Activated T-cell treated with anti-CD3 and anti-CD28 coated beads, Interleukin-2, amount 50 U/mL, for 72 hours (primary cell): ENCODE data around the gene MPEG1. TPM values are rescaled to one million over a fixed set of nuclear protein-coding genes. Genes with fewer than 3 reads are reported as not detected.

ENCODE experiments used
- ATAC-seq, 2 donors: fragments of 150-1000 bp; cut with Tn5 transposase; replicated peaks in 1 of 2; 2 replicates each; pipeline ENCODE4 v1.10.0; 2021; ENCODE audit warnings: moderate library complexity in 2 of 2, mild to moderate bottlenecking in 1 of 2
- DNase-seq, 2 donors: peaks; one replicate each; pipeline ENCODE4 v3.0.0; 2021 to 2022; ENCODE audit warnings: mixed read lengths in 1 of 2
- H3K27ac Mint-ChIP-seq: one replicate; pipeline ENCODE4 v1.8.0; 2022; ENCODE audit warnings: mild to moderate bottlenecking, moderate library complexity, mixed read lengths
- H3K27me3 Mint-ChIP-seq: one replicate; pipeline ENCODE4 v1.8.0; 2022; ENCODE audit warnings: low read depth, mixed read lengths
- H3K36me3 Mint-ChIP-seq, 2 donors: one replicate each; pipeline ENCODE4 v1.8.0; 2022; ENCODE audit warnings: mixed read lengths in 2 of 2, mild to moderate bottlenecking in 1 of 2; ENCODE audit not compliant: insufficient read depth in 2 of 2
- H3K4me1 Mint-ChIP-seq: one replicate; pipeline ENCODE4 v1.8.0; 2022; ENCODE audit warnings: low read depth, mixed read lengths
- H3K4me3 Mint-ChIP-seq, 2 donors: one replicate each; pipeline ENCODE4 v1.8.0; 2022; ENCODE audit warnings: mild to moderate bottlenecking in 2 of 2, mixed read lengths in 2 of 2, moderate library complexity in 2 of 2
- H3K9me3 Mint-ChIP-seq, 2 donors: one replicate each; pipeline ENCODE4 v1.8.0; 2022; ENCODE audit warnings: mixed read lengths in 2 of 2
- total RNA-seq, 2 donors: library from RNA; stranded (reverse); gene quantifications; one replicate each; pipeline ENCODE4 v1.2.3, GENCODE V29; 2022

Gene MPEG1
- total RNA-seq, 2 donors from 2014 or later = 0.05 TPM; not detected in 1

DNA sequence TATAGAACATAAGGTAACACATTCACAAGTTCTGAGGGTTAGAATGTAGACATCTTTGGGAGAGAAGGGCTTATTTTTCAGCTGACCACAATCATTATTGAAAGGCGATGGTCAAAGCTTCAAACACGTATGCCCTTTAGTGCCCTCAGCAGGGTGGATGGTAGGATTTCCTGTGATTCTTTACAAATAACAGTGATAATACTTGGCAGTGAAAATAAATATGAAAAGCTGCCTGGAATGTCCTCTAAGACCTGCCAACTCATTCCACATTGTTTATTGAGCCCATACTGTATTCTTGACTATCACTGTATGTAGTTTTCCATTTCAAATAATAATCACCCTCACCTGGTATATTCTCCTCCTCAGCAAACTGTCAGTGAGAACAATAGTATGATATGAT lies 13.7 kb upstream of the MPEG1 start:
- ATAC-seq (no peak), DNase-seq (no peak)
- H3K9me3 Mint-ChIP-seq = peaks cover 0 to 3% of the 10 kb centered on the region in 2 donors
- no peaks in the 10 kb centered on the region for H3K36me3 Mint-ChIP-seq
- H3K27ac Mint-ChIP-seq = no peak overlapping the region
- peaks cover 7% of the 10 kb centered on the region for H3K4me1 Mint-ChIP-seq
- no peak overlapping the region for H3K4me3 Mint-ChIP-seq
- no peaks in the 10 kb centered on the region for H3K27me3 Mint-ChIP-seq

GRCh38 chr11:59225017-59225416 lies 12.3 kb upstream of the MPEG1 start:
- Mint-ChIP-seq H3K4me3 (peak overlapping the region in 1 of 2 donors; percentile 2), H3K27ac (no peak overlapping the region), H3K27me3 (no peaks in the 10 kb centered on the region)

DNA sequence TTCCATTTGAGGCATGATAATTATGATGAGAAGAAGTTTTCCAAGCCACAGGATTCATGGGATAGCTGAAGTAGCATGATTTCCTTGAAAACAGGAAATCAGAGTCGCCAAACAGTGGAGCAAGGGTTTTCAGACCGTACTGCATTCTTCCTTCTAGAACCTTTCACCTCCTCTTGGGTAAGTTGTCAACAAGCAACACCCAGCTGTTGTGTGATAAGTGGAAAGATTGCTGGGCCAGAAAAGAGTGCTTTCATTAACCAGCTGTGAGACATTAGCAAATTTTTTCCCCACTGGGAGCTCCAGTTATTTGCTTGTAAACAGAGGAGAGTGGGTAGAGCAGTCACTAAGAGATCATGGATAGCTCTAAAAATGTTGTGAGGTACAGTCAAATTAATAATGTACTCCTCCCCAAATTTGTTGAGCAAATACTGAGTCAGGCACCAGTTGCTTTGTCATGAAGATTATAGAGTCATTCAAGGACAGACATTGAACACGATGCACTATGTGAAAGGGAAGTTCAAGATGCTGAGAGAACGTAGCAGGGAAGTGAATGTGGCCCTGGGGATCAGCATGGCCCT lies 11.7 kb upstream of the MPEG1 start:
- ATAC-seq = peak in 1 of 2 donors; percentile 32
- H3K27ac Mint-ChIP-seq = no peak overlapping the region
- DNase-seq = no peak
- H3K4me3 Mint-ChIP-seq = peak overlapping the region in 1 of 2 donors; percentile 2
- no peaks in the 10 kb centered on the region for H3K27me3 Mint-ChIP-seq
- no peaks in the 10 kb centered on the region for H3K9me3 Mint-ChIP-seq
- no peaks in the 10 kb centered on the region for H3K36me3 Mint-ChIP-seq
- peaks cover 7% of the 10 kb centered on the region for H3K4me1 Mint-ChIP-seq

More at GRCh38 chr11:59225017-59225416, 12.3 kb upstream of the MPEG1 start:
- H3K36me3 Mint-ChIP-seq = no peaks in the 10 kb centered on the region
- ATAC-seq (no peak), DNase-seq (no peak)
- no peaks in the 10 kb centered on the region for H3K9me3 Mint-ChIP-seq
- peaks cover 7% of the 10 kb centered on the region for H3K4me1 Mint-ChIP-seq

GRCh38 chr11:59223611-59224010 lies 10.9 kb upstream of the MPEG1 start:
- Mint-ChIP-seq H3K4me3 (no peak overlapping the region), H3K36me3 (no peaks in the 10 kb centered on the region), H3K4me1 (peaks cover 7% of the 10 kb centered on the region), H3K27ac (no peak overlapping the region), H3K9me3 (no peaks in the 10 kb centered on the region), H3K27me3 (no peaks in the 10 kb centered on the region)
- ATAC-seq = no peak
- DNase-seq = no peak

DNA sequence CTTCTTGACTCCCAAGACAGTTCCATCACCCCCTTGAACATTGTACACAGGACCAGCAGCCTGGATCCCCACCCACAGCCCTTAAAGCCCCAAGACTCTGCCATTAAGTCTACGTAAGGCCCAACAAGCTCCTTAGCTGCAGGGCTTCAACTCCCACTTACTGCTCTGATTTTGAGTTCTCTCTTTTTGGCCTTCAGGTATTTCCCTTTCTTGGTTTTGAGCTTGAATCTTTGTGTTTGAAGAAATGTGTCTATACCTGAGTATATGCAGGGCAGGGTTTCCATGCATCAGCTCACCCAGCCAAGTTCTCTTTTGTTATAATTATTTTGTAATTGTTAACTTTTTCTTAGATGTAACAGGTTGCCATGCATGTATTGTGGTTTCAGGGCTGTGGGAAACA lies 10.4 kb upstream of the MPEG1 start:
- Mint-ChIP-seq H3K27me3 (no peaks in the 10 kb centered on the region), H3K36me3 (no peaks in the 10 kb centered on the region), H3K4me1 (peaks cover 7% of the 10 kb centered on the region), H3K27ac (no peak overlapping the region), H3K9me3 (no peaks in the 10 kb centered on the region), H3K4me3 (no peak overlapping the region)
- ATAC-seq (no peak), DNase-seq (no peak)

- no peak overlapping the region for H3K27ac Mint-ChIP-seq
- no peak for DNase-seq
These were observed 9.8 kb upstream of the MPEG1 start for GRCh38 chr11:59222464-59223060.

GRCh38 chr11:59221441-59221840 lies 8.7 kb upstream of the MPEG1 start:
- no peak overlapping the region for H3K27ac Mint-ChIP-seq
- no peak overlapping the region for H3K4me3 Mint-ChIP-seq
- ATAC-seq (no peak), DNase-seq (no peak)
- no peaks in the 10 kb centered on the region for H3K36me3 Mint-ChIP-seq
- peaks cover 18% of the 10 kb centered on the region for H3K4me1 Mint-ChIP-seq
- peaks cover 0 to 1% of the 10 kb centered on the region in 2 donors for H3K9me3 Mint-ChIP-seq
- H3K27me3 Mint-ChIP-seq = peaks cover 8% of the 10 kb centered on the region

More at GRCh38 chr11:59222464-59223060, 9.8 kb upstream of the MPEG1 start:
- peaks cover 3% of the 10 kb centered on the region for H3K27me3 Mint-ChIP-seq
- H3K4me3 Mint-ChIP-seq = no peak overlapping the region
- H3K4me1 Mint-ChIP-seq = peaks cover 7% of the 10 kb centered on the region
- H3K36me3 Mint-ChIP-seq = no peaks in the 10 kb centered on the region
- H3K9me3 Mint-ChIP-seq = peaks cover 0 to 1% of the 10 kb centered on the region in 2 donors
- no peak for ATAC-seq

DNA sequence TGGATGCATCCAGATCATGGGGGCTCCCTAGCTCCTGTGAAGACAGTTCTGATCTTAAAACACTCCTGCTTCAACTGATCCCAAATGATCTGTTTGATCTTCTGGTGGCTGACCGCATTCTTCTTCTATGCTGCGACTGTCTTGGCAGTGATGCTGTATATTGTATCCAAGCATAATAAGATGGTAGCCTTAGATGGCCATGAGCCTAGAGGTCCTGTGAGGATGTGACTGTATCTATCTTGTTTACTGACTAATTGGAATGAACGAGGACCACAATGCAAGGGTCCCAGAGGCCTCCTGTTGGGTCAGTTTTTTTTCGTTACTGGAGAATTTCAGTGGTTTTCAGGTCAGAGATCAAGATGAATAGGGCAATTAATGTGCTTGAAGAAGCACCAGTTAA lies 7.1 kb upstream of the MPEG1 start:
- H3K36me3 Mint-ChIP-seq = no peaks in the 10 kb centered on the region
- peaks cover 14% of the 10 kb centered on the region for H3K4me1 Mint-ChIP-seq
- peaks cover 8% of the 10 kb centered on the region for H3K27me3 Mint-ChIP-seq
- no peak overlapping the region for H3K4me3 Mint-ChIP-seq
- ATAC-seq (no peak), DNase-seq (no peak)
- H3K27ac Mint-ChIP-seq = no peak overlapping the region
- peaks cover 0 to 1% of the 10 kb centered on the region in 2 donors for H3K9me3 Mint-ChIP-seq

DNA sequence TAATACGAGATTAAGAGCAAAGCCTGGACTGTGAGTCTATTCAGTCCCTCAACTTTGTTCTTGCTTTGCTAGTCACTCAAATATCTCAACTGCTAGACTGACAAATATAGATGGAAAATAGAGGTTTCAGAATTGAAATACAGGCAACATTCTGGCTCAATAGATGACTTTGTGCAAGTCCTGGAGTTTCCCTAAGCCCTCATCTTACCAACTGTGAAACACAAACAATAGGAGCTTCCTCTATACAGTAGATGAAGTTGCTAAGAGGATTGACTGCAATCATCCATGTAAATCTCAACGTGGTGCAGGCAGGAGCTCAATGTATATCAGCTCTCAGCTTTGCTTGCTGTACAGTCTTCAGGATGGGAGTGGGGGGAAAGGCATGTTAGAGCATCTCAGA lies 6.2 kb upstream of the MPEG1 start:
- DNase-seq = no peak
- no peaks in the 10 kb centered on the region for H3K36me3 Mint-ChIP-seq
- peaks cover 12% of the 10 kb centered on the region for H3K4me1 Mint-ChIP-seq
- ATAC-seq = peak in 1 of 2 donors; percentile 41
- peaks cover 8% of the 10 kb centered on the region for H3K27me3 Mint-ChIP-seq
- no peak overlapping the region for H3K4me3 Mint-ChIP-seq
- no peak overlapping the region for H3K27ac Mint-ChIP-seq
- peaks cover 0 to 1% of the 10 kb centered on the region in 2 donors for H3K9me3 Mint-ChIP-seq

DNA sequence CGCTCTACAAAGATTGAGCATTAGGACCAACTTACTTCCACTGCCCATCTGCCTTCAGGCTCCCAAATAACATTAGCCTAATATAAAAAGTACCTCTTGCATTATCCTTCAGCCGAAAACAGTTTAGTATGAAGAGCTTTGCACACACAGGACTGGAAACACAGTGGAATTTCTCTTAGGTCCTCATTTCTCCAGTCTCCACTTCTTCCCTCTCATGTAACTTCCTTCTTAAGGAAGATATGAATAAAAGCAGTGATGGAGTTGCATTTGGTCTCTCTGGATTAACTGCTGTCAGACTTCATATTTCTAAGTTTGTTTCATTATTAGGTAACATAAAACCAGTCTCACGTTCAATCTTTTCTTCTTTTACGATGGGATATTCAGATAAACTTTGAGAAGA lies 5.6 kb upstream of the MPEG1 start:
- Mint-ChIP-seq H3K36me3 (no peaks in the 10 kb centered on the region), H3K27ac (no peak overlapping the region), H3K27me3 (peaks cover 8% of the 10 kb centered on the region), H3K4me3 (no peak overlapping the region), H3K9me3 (peaks cover 0 to 1% of the 10 kb centered on the region in 2 donors), H3K4me1 (peaks cover 12% of the 10 kb centered on the region)
- DNase-seq (no peak), ATAC-seq (no peak)

DNA sequence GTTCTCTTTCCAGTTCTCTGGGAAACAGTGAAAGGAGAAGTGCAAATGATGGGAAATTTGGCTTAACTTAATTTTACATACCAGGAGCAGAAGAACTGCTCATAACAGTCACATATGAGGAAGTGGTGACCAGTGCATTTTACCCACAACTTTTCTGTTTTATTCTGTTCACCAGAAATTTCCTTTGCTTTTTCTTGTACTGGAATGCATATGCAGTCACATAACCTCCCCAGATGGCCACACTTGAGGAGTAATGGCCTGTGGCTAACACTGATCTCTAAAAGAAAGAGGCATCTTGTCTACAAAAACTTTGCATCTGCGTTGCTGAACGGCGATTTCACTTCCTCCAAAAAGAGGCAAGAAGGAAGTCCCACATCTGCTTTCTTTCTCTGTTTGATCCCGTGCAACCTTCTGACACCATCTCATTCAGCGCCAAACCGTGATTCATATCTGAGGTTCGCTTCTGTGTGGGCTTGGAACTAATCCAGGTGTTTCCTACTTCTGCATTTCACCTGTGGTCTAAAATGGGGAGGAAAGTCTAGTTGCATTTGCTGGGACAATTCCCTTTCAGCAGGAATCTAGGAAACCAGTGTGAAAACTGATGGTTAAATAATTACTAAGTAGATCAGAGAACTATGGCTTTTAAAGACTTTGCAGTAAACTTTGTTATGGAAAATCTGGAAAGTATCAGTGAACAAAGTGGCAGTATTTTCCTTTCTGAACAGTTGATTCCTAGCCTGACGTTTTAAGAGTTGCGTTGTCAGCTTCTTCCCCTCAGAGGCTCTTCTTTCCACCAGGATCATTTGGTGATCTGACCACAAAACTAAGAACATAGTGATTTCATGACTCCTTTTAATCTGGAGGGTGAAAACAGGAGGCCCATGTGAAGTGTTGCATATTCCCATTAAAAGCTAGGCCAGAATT lies 4.2 kb upstream of the MPEG1 start:
- ATAC-seq = peak; percentile 41 to 76
- peaks cover 8% of the 10 kb centered on the region for H3K27me3 Mint-ChIP-seq
- no peak overlapping the region for H3K27ac Mint-ChIP-seq
- peaks cover 12% of the 10 kb centered on the region for H3K4me1 Mint-ChIP-seq
- DNase-seq = peak; percentile 8 to 9
- peaks cover 0 to 1% of the 10 kb centered on the region in 2 donors for H3K9me3 Mint-ChIP-seq
- H3K4me3 Mint-ChIP-seq = peak overlapping the region in 1 of 2 donors; percentile 38
- no peaks in the 10 kb centered on the region for H3K36me3 Mint-ChIP-seq

- H3K9me3 Mint-ChIP-seq = peaks cover 0 to 1% of the 10 kb centered on the region in 2 donors
- DNase-seq (no peak), ATAC-seq (no peak)
- H3K27me3 Mint-ChIP-seq = peaks cover 26% of the 10 kb centered on the region
- no peak overlapping the region for H3K27ac Mint-ChIP-seq
- no peaks in the 10 kb centered on the region for H3K36me3 Mint-ChIP-seq
- H3K4me1 Mint-ChIP-seq = peaks cover 16% of the 10 kb centered on the region
- H3K4me3 Mint-ChIP-seq = no peak overlapping the region
These were observed 1.6 kb upstream of the MPEG1 start for GRCh38 chr11:59214141-59214893.
